KOPT-K1 (cell line): ENCODE data around the gene CDADC1.
"Not testable (repeated sequence)": the region's sequence is repeated elsewhere in the genome, so short reads cannot be mapped to it uniquely, and the experiment has no call there.

Experiments used
- H3K27ac ChIP-seq: fragments of 200-600 bp; sonication (generic); 2 replicates; pipeline ENCODE4 v1.5.1; 2016; ENCODE audit warnings: antibody characterized with exemption, mild to moderate bottlenecking, low read depth, low read length; ENCODE audit not compliant: poor library complexity, severe bottlenecking
- H3K36me3 ChIP-seq: fragments of 200-600 bp; sonication (generic); 2 replicates; pipeline ENCODE4 v1.5.1; 2017; ENCODE audit warnings: antibody characterized with exemption, mild to moderate bottlenecking, low read length, moderate library complexity; ENCODE audit not compliant: insufficient read depth
- H3K9me3 ChIP-seq: fragments of 200-600 bp; sonication (generic); 2 replicates; pipeline ENCODE4 v1.5.1; 2017; ENCODE audit warnings: antibody characterized with exemption, low read length, mild to moderate bottlenecking; ENCODE audit not compliant: insufficient read depth, poor library complexity, severe bottlenecking

The CDADC1 gene

GRCh38 chr13:49308921-49309408 lies 61.2 kb downstream of the CDADC1 start:
- Histone ChIP-seq H3K9me3 (no peaks in the 10 kb centered on the region), H3K27ac (no peak overlapping the region), H3K36me3 (no peaks in the 10 kb centered on the region)

GRCh38 chr13:49310251-49310650 lies 62.5 kb downstream of the CDADC1 start:
- H3K36me3 ChIP-seq, result no peaks in the 10 kb centered on the region
- H3K27ac ChIP-seq, result no peak overlapping the region
- no peaks in the 10 kb centered on the region for H3K9me3 ChIP-seq

GRCh38 chr13:49311816-49312215 lies 64.1 kb downstream of the CDADC1 start:
- H3K36me3 ChIP-seq, result no peaks in the 10 kb centered on the region
- no peak overlapping the region for H3K27ac ChIP-seq
- no peaks in the 10 kb centered on the region for H3K9me3 ChIP-seq

- Histone ChIP-seq H3K36me3 (no peaks in the 10 kb centered on the region), H3K27ac (no peak overlapping the region), H3K9me3 (no peaks in the 10 kb centered on the region)
These were observed 66.7 kb downstream of the CDADC1 start for GRCh38 chr13:49314344-49314882.

- no peak overlapping the region for H3K27ac ChIP-seq
- H3K9me3 ChIP-seq, result no peaks in the 10 kb centered on the region
- no peaks in the 10 kb centered on the region for H3K36me3 ChIP-seq
These were observed 67.4 kb downstream of the CDADC1 start for GRCh38 chr13:49315036-49315565.

GRCh38 chr13:49315756-49316482 lies 68.2 kb downstream of the CDADC1 start:
- H3K9me3 ChIP-seq, result no peaks in the 10 kb centered on the region
- no peak overlapping the region for H3K27ac ChIP-seq
- H3K36me3 ChIP-seq, result no peaks in the 10 kb centered on the region

- H3K27ac ChIP-seq, result no peak overlapping the region
- no peaks in the 10 kb centered on the region for H3K36me3 ChIP-seq
These were observed 71.8 kb downstream of the CDADC1 start for GRCh38 chr13:49319551-49319950.

GRCh38 chr13:49319951-49320350 lies 72.2 kb downstream of the CDADC1 start:
- no peaks in the 10 kb centered on the region for H3K36me3 ChIP-seq
- H3K9me3 ChIP-seq, result no peaks in the 10 kb centered on the region
- no peak overlapping the region for H3K27ac ChIP-seq

More at GRCh38 chr13:49319551-49319950, 71.8 kb downstream of the CDADC1 start:
- no peaks in the 10 kb centered on the region for H3K9me3 ChIP-seq

GRCh38 chr13:49320975-49321374 lies 73.2 kb downstream of the CDADC1 start:
- Histone ChIP-seq H3K36me3 (no peaks in the 10 kb centered on the region), H3K27ac (no peak overlapping the region), H3K9me3 (no peaks in the 10 kb centered on the region)

- Histone ChIP-seq H3K9me3 (no peaks in the 10 kb centered on the region), H3K27ac (no peak overlapping the region), H3K36me3 (no peaks in the 10 kb centered on the region)
These were observed 75.0 kb downstream of the CDADC1 start for GRCh38 chr13:49322702-49323101.

GRCh38 chr13:49323344-49323743 lies 75.6 kb downstream of the CDADC1 start:
- Histone ChIP-seq H3K36me3 (no peaks in the 10 kb centered on the region), H3K27ac (no peak overlapping the region), H3K9me3 (no peaks in the 10 kb centered on the region)

GRCh38 chr13:49326222-49326917 lies 78.6 kb downstream of the CDADC1 start:
- Histone ChIP-seq H3K36me3 (no peaks in the 10 kb centered on the region), H3K27ac (no peak overlapping the region), H3K9me3 (no peaks in the 10 kb centered on the region)

GRCh38 chr13:49327145-49327544 lies 79.4 kb downstream of the CDADC1 start:
- not testable (repeated sequence) for H3K9me3 ChIP-seq, H3K27ac ChIP-seq, H3K36me3 ChIP-seq

GRCh38 chr13:49329831-49330545 lies 82.3 kb downstream of the CDADC1 start:
- Histone ChIP-seq H3K36me3 (no peaks in the 10 kb centered on the region), H3K27ac (no peak overlapping the region)

GRCh38 chr13:49330546-49330864 lies 82.8 kb downstream of the CDADC1 start:
- Histone ChIP-seq H3K27ac (no peak overlapping the region), H3K9me3 (no peaks in the 10 kb centered on the region), H3K36me3 (no peaks in the 10 kb centered on the region)

More at GRCh38 chr13:49329831-49330545, 82.3 kb downstream of the CDADC1 start:
- no peaks in the 10 kb centered on the region for H3K9me3 ChIP-seq
